H1 (cell line): ENCODE measurements around the gene RBP4. TPM values are rescaled to one million over a fixed set of nuclear protein-coding genes. Genes with fewer than 3 reads are reported as not detected.

ENCODE experiments used
- CTCF ChIA-PET: fragments of 300-600 bp; sonication (Branson Sonifier 250); formaldehyde crosslinking; loops from one replicate; lab custom pipeline; 2021; ENCODE audit not compliant: partially characterized antibody; lab: Charles Lee
- POLR2A ChIA-PET: fragments of 300-600 bp; sonication (Branson Sonifier 250); formaldehyde crosslinking; loops from one replicate; lab custom pipeline; 2021; ENCODE audit warnings: inconsistent platforms; ENCODE audit not compliant: partially characterized antibody; lab: Charles Lee
- DNase-seq, 2 experiments: peaks; one replicate each; pipeline versions ENCODE4 v3.0.0 to v3.0.0-alpha.2; 2010 to 2022; ENCODE audit warnings: low spot score in 2 of 2, low read depth in 1 of 2, mixed read lengths in 1 of 2
- FAIRE-seq: peaks from 2 replicates; lab custom pipeline; 2011; peaks lifted over from hg19 to GRCh38; lab: Jason Lieb, UNC
- H2AFZ ChIP-seq: 2 replicates; pipeline ENCODE4 v1.8.1; 2012; ENCODE audit warnings: low read length, inconsistent platforms
- H2AK5ac ChIP-seq: 2 replicates; pipeline ENCODE4 v1.6.1; 2013; ENCODE audit warnings: low read depth, low read length
- H2BK120ac ChIP-seq: replicated peaks from 2 replicates; pipeline ENCODE3; 2013; ENCODE audit warnings: low read depth, low read length, inconsistent platforms
- H2BK12ac ChIP-seq: 2 replicates; pipeline ENCODE4 v1.6.1; 2013; ENCODE audit warnings: low read depth, low read length
- H2BK15ac ChIP-seq: 2 replicates; pipeline ENCODE4 v1.6.1; 2013; ENCODE audit warnings: low read length
- H2BK20ac ChIP-seq: 2 replicates; pipeline ENCODE4 v1.6.1; 2013; ENCODE audit warnings: low read length
- H2BK5ac ChIP-seq: 2 replicates; pipeline ENCODE4 v1.6.1; 2013; ENCODE audit warnings: low read depth, low read length
- H3K14ac ChIP-seq: 2 replicates; pipeline ENCODE4 v1.6.1; 2013; ENCODE audit warnings: inconsistent platforms; ENCODE audit not compliant: insufficient read length
- H3K18ac ChIP-seq: 2 replicates; pipeline ENCODE4 v1.6.1; 2013; ENCODE audit warnings: low read length; ENCODE audit errors: extremely low read depth
- H3K23ac ChIP-seq: 2 replicates; pipeline ENCODE4 v1.6.1; 2013; ENCODE audit warnings: inconsistent platforms; ENCODE audit not compliant: insufficient read length
- H3K23me2 ChIP-seq: 2 replicates; pipeline ENCODE4 v1.6.1; 2013; ENCODE audit warnings: low read depth, low read length
- H3K27ac ChIP-seq: 2 replicates; pipeline ENCODE4 v1.6.1; 2011; ENCODE audit warnings: low read depth, low read length, inconsistent platforms
- H3K27me3 ChIP-seq, 4 experiments: replicated peaks in 1 of 4; 1 replicate in 1 of 4; 2 replicates in 3 of 4; pipeline versions ENCODE4 v1.6.1 to v1.8.1; 2011 to 2013; ENCODE audit warnings: low read length in 3 of 4, mild to moderate bottlenecking in 3 of 4, inconsistent platforms in 2 of 4, mixed read lengths in 2 of 4, moderate library complexity in 1 of 4; ENCODE audit not compliant: control insufficient read depth in 3 of 4, insufficient read depth in 3 of 4; ENCODE audit errors: extremely low read depth in 1 of 4
- H3K36me3 ChIP-seq, 4 experiments: 2 replicates each; pipeline versions ENCODE4 v1.6.1 to v1.8.1; 2011 to 2013; ENCODE audit warnings: mild to moderate bottlenecking in 4 of 4, low read length in 3 of 4, moderate library complexity in 2 of 4, control low read depth in 1 of 4, inconsistent platforms in 1 of 4; ENCODE audit not compliant: insufficient read depth in 4 of 4, control insufficient read depth in 2 of 4
- H3K4ac ChIP-seq: replicated peaks from 2 replicates; pipeline ENCODE3; 2013; ENCODE audit warnings: low read length, low read depth, mixed read lengths, inconsistent platforms; ENCODE audit not compliant: insufficient read length
- H3K4me1 ChIP-seq, 4 experiments: replicated peaks in 1 of 4; 1 replicate in 1 of 4; 2 replicates in 3 of 4; pipeline versions ENCODE4 v1.6.1 to v1.8.1; 2011 to 2013; ENCODE audit warnings: low read length in 3 of 4, inconsistent platforms in 2 of 4, mixed read lengths in 1 of 4; ENCODE audit not compliant: insufficient read depth in 4 of 4, control insufficient read depth in 3 of 4
- H3K4me2 ChIP-seq, 2 experiments: 2 replicates each; pipeline versions ENCODE4 v1.6.1 to v1.8.1; 2011 to 2013; ENCODE audit warnings: low read depth in 2 of 2, low read length in 2 of 2, control low read depth in 1 of 2, inconsistent platforms in 1 of 2, mild to moderate bottlenecking in 1 of 2; ENCODE audit not compliant: insufficient read depth in 1 of 2
- H3K4me3 ChIP-seq, 4 experiments: fragments of 200-600, 300-600 bp in 1 of 4; sonication (generic), shearing (Covaris generic), sonication (Bioruptor Twin) in 1 of 4; 2 replicates each; pipeline versions ENCODE4 v1.5.1 to v1.8.1; 2011 to 2016; ENCODE audit warnings: low read length in 4 of 4, low read depth in 3 of 4, control low read depth in 2 of 4, inconsistent platforms in 2 of 4, mild to moderate bottlenecking in 2 of 4, mixed read lengths in 1 of 4, moderate library complexity in 1 of 4; ENCODE audit not compliant: insufficient read depth in 2 of 4; ENCODE audit errors: extremely low read depth in 1 of 4
- H3K56ac ChIP-seq: replicated peaks from 2 replicates; pipeline ENCODE3; 2013; ENCODE audit warnings: low read depth, mild to moderate bottlenecking, mixed read lengths, low read length, inconsistent platforms; ENCODE audit not compliant: insufficient read length
- H3K79me1 ChIP-seq: 2 replicates; pipeline ENCODE4 v1.6.1; 2013; ENCODE audit warnings: low read depth, low read length, control low read depth
- H3K79me2 ChIP-seq, 2 experiments: 2 replicates each; pipeline versions ENCODE4 v1.6.1 to v1.8.1; 2012 to 2013; ENCODE audit warnings: low read length in 2 of 2, mild to moderate bottlenecking in 2 of 2, inconsistent platforms in 1 of 2; ENCODE audit not compliant: insufficient read depth in 2 of 2, control insufficient read depth in 1 of 2
- H3K9ac ChIP-seq, 4 experiments: replicated peaks in 1 of 4; 1 replicate in 1 of 4; 2 replicates in 3 of 4; pipeline versions ENCODE4 v1.6.1 to v1.8.1; 2011 to 2013; ENCODE audit warnings: low read depth in 3 of 4, low read length in 3 of 4, control low read depth in 2 of 4, mild to moderate bottlenecking in 2 of 4, moderate library complexity in 2 of 4, inconsistent platforms in 1 of 4; ENCODE audit errors: extremely low read depth in 1 of 4
- H3K9me3 ChIP-seq, 2 experiments: 2 replicates each; pipeline versions ENCODE4 v1.6.1 to v1.8.1; 2012 to 2013; ENCODE audit warnings: mild to moderate bottlenecking in 2 of 2, moderate library complexity in 2 of 2, control low read depth in 1 of 2, inconsistent platforms in 1 of 2, low read depth in 1 of 2, low read length in 1 of 2, mixed read lengths in 1 of 2; ENCODE audit not compliant: insufficient read depth in 2 of 2
- H4K20me1 ChIP-seq, 2 experiments: replicated peaks in 1 of 2; 2 replicates each; pipeline versions ENCODE3 to v1.8.1; 2011 to 2013; ENCODE audit warnings: inconsistent platforms in 2 of 2, low read length in 2 of 2, mild to moderate bottlenecking in 1 of 2; ENCODE audit not compliant: insufficient read depth in 2 of 2, control insufficient read depth in 1 of 2
- H4K5ac ChIP-seq: 2 replicates; pipeline ENCODE4 v1.6.1; 2013; ENCODE audit warnings: low read length, low read depth, mixed read lengths, inconsistent platforms; ENCODE audit not compliant: insufficient read length
- H4K8ac ChIP-seq: 2 replicates; pipeline ENCODE4 v1.8.0; 2013; ENCODE audit warnings: mild to moderate bottlenecking, moderate library complexity, low read length, inconsistent platforms; ENCODE audit not compliant: insufficient read depth; ENCODE audit errors: extremely low read depth
- H4K91ac ChIP-seq: replicated peaks from 2 replicates; pipeline ENCODE3; 2013; ENCODE audit warnings: low read length, mixed read lengths, inconsistent platforms; ENCODE audit not compliant: insufficient read length
- ATF2 ChIP-seq: IDR thresholded peaks from 2 replicates; pipeline ENCODE4 v1.6.1; 2012; ENCODE audit warnings: low read length, inconsistent platforms
- ATF3 ChIP-seq: IDR thresholded peaks from 2 replicates; pipeline ENCODE4 v1.6.1; 2011; ENCODE audit warnings: low read depth, mild to moderate bottlenecking, low read length; ENCODE audit not compliant: insufficient read depth
- CEBPB ChIP-seq: IDR thresholded peaks from 2 replicates; pipeline ENCODE4 v1.6.1; 2012; ENCODE audit warnings: low read depth, low read length
- CTBP2 ChIP-seq: IDR thresholded peaks from 2 replicates; pipeline ENCODE4 v1.7.0; 2011; ENCODE audit warnings: borderline replicate concordance, mild to moderate bottlenecking, moderate library complexity, mixed read lengths, low read length; ENCODE audit not compliant: insufficient read depth, insufficient read length
- EZH2 ChIP-seq: fragments of 200-600 bp; sonication (generic); IDR thresholded peaks from 2 replicates; pipeline ENCODE4 v1.7.1; 2012; ENCODE audit warnings: low read depth, mild to moderate bottlenecking, moderate library complexity, low read length, inconsistent platforms; ENCODE audit not compliant: severe bottlenecking
- HDAC2 ChIP-seq, 2 experiments: fragments of 300-600 bp in 1 of 2; sonication (generic) in 1 of 2; IDR thresholded peaks; 2 replicates each; pipeline ENCODE4 v1.6.1; 2011 to 2012; ENCODE audit warnings: low read depth in 2 of 2, low read length in 2 of 2, mild to moderate bottlenecking in 2 of 2, moderate library complexity in 2 of 2, borderline replicate concordance in 1 of 2, inconsistent platforms in 1 of 2
- KDM5A ChIP-seq: fragments of 200-600 bp; IDR thresholded peaks from 2 replicates; pipeline ENCODE4 v1.7.1; 2012; ENCODE audit warnings: mild to moderate bottlenecking, low read length, inconsistent platforms, mixed read lengths
- PHF8 ChIP-seq: fragments of 200-600 bp; sonication (generic); conservative IDR thresholded peaks from 2 replicates; pipeline ENCODE4 v1.7.1; 2012; ENCODE audit warnings: low read depth, mild to moderate bottlenecking, inconsistent platforms, low read length, moderate library complexity
- POLR2AphosphoS5 ChIP-seq: IDR thresholded peaks from 2 replicates; pipeline ENCODE4 v1.6.1; 2011; ENCODE audit warnings: low read depth, low read length
- SP1 ChIP-seq: IDR thresholded peaks from 2 replicates; pipeline ENCODE4 v1.6.1; 2011; ENCODE audit warnings: low read depth, low read length
- TCF12 ChIP-seq: IDR thresholded peaks from 2 replicates; pipeline ENCODE4 v1.6.1; 2011; ENCODE audit warnings: low read depth, mild to moderate bottlenecking, low read length
- TEAD4 ChIP-seq: IDR thresholded peaks from 2 replicates; pipeline ENCODE4 v1.6.1; 2012; ENCODE audit warnings: low read depth, low read length, inconsistent platforms, mixed read lengths
- WGBS, 2 experiments: shearing (Covaris generic) in 1 of 2; methylation state at CpG; one replicate each; pipeline versions ENCODE4 v1.1.6 to v1.1.7; 2013 to 2015; ENCODE audit warnings: low lambda C conversion rate in 2 of 2, mixed read lengths in 2 of 2, inconsistent platforms in 1 of 2, low coverage in 1 of 2, missing lambda C conversion rate in 1 of 2; ENCODE audit not compliant: insufficient replicate concordance in 2 of 2, insufficient coverage in 1 of 2, insufficient read length in 1 of 2; ENCODE audit errors: extremely low coverage in 1 of 2, missing lambda C conversion rate in 1 of 2; 5-methylcytosine and 5-hydroxymethylcytosine counted together
- polyA plus RNA-seq, 7 experiments: library from polyadenylated mRNA; depleted of rRNA in 3 of 7; stranded (reverse) in 5 of 7; unstranded in 2 of 7; fragments of >200 nt in 5 of 7; fragments of 200-250 nt in 2 of 7; gene quantifications; 1 replicate in 5 of 7; 2 replicates in 1 of 7; 4 replicates in 1 of 7; pipeline versions ENCODE4 v1.2.1 to v1.2.3, GENCODE V29; 2011 to 2013; ENCODE audit warnings: missing spikeins in 2 of 7, mixed read lengths in 2 of 7
- total RNA-seq: library from RNA; stranded (reverse); fragmentation: NEBNext Ultra II Directional; extraction: Animal tissue kit (Norgen Biotek cat#: 25700); gene quantifications from 2 replicates; pipeline ENCODE4 v1.2.1, GENCODE V29; 2021

Gene RBP4
- total and polyA plus RNA-seq, 2 of the 8 experiments (the other 6 are each of a cell fraction or from before 2014, with no cell fraction given): 0.42 to 0.97 TPM

GRCh38 chr10:93593254-93593653 is 7.8 kb downstream of the RBP4 start:
- no peak overlapping the region for H2AK5ac ChIP-seq
- no peak overlapping the region for H2BK5ac ChIP-seq
- no peak overlapping the region for H3K27ac ChIP-seq
- H3K9me3 ChIP-seq: no peaks in the 10 kb centered on the region
- H2BK15ac ChIP-seq: no peak overlapping the region
- no peaks in the 10 kb centered on the region for H4K20me1 ChIP-seq
- H2BK20ac ChIP-seq: no peak overlapping the region
- POLR2A ChIA-PET: no interaction called here
- DNase-seq (no peak), FAIRE-seq (no peak)
- H3K4ac ChIP-seq: no peak overlapping the region
- H4K5ac ChIP-seq: no peak overlapping the region
- H3K4me2 ChIP-seq: no peak overlapping the region
- no peak overlapping the region for H2BK120ac ChIP-seq
- H4K91ac ChIP-seq: no peak overlapping the region
- H3K9ac ChIP-seq: no peak overlapping the region
- peaks cover 3 to 8% (median 4%) of the 10 kb centered on the region in 4 experiments; a peak in 6 of 7 replicates for H3K4me1 ChIP-seq
- WGBS, 2 experiments: 96% methylated on average over 4 of the region's 4 CpGs; no CpG with 5 or more reads in 1 of the 2 experiments
- no peak overlapping the region for H3K18ac ChIP-seq
- H3K14ac ChIP-seq: no peak overlapping the region
- CTCF ChIA-PET: no interaction called here
- H3K56ac ChIP-seq: no peak overlapping the region
- no peak overlapping the region for H2BK12ac ChIP-seq
- H3K4me3 ChIP-seq: no peak overlapping the region
- no peaks in the 10 kb centered on the region for H3K23me2 ChIP-seq
- H4K8ac ChIP-seq: no peak overlapping the region
- H3K79me1 ChIP-seq: no peaks in the 10 kb centered on the region; the same call in 1 of the 2 replicates
- no peaks in the 10 kb centered on the region for H3K36me3 ChIP-seq
- H2AFZ ChIP-seq: no peak overlapping the region
- H3K23ac ChIP-seq: no peak overlapping the region
- H3K27me3 ChIP-seq: peaks cover 0 to 1% (median 0%) of the 10 kb centered on the region in 4 experiments; a peak in 2 of 7 replicates
- no peaks in the 10 kb centered on the region for H3K79me2 ChIP-seq
- TF ChIP-seq CEBPB (no peak), ATF3 (no peak), ATF2 (no peak), CTBP2 (no peak), KDM5A (no peak), HDAC2 (IDR thresholded peaks at IDR 0.05; ENCODE audit: borderline replicate concordance in 1 of 2, low read depth in 2 of 2, low read length in 2 of 2) (no peak), EZH2 (no peak), PHF8 (no peak), POLR2AphosphoS5 (no peak), TCF12 (no peak), SP1 (no peak), TEAD4 (no peak)
